Measurements from ENCODE around the gene METTL24.
"Not testable (repeated sequence)": the region's sequence is repeated elsewhere in the genome, so short reads cannot be mapped to it uniquely, and the experiment has no call there.

METTL24 gene

DNA sequence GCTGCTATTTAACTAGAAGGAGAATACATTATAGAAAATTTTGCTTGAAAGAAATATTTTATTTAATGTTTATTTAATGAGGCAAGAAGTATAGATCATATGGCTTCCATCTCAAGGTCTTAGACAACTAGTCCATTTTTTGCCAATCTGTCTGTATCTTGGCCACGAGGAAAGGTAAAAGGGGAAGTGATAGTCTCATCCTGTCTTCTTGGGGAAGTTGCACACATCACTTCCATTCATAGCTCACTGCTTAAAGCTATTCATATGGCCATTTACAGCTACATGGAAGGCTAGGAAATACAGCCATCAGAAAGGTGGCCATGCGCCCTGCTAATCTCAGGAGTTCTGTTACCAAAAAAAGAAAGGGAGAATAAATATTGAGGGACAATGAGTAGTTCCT, 50.8 kb downstream of the METTL24 start:
- no peak for DNase-seq

GRCh38 chr6:110305832-110306231, 52.3 kb downstream of the METTL24 start:
- DNase-seq = not testable (repeated sequence)

- DNase-seq = not testable (repeated sequence)
Observed at GRCh38 chr6:110303692-110304091, 54.5 kb downstream of the METTL24 start.

- DNase-seq = no peak
Observed at GRCh38 chr6:110298916-110299315, 59.2 kb downstream of the METTL24 start.

DNA sequence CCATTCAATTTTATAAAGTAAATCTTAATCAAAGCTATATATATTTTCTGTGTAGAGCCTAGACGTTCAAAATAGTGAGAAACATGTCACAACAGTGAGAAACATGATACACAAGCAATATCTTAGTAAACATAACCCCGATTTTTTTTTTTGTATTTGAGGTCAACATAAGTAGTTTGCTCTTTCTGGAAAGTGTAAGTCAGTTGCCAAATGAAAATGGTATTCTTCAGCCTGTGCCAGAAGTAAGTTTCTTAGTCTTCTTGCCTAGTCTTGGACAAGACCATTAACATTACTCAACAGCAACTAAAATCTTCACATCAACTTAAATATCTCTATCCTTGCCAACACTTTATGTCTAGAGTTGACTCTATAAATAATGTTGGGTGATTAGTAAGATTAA, 59.7 kb downstream of the METTL24 start:
- DNase-seq = no peak

- no peak for DNase-seq
Observed at GRCh38 chr6:110296241-110297025, 61.7 kb downstream of the METTL24 start.

- no peak for DNase-seq
Observed at GRCh38 chr6:110295451-110296165, 62.5 kb downstream of the METTL24 start.

DNA sequence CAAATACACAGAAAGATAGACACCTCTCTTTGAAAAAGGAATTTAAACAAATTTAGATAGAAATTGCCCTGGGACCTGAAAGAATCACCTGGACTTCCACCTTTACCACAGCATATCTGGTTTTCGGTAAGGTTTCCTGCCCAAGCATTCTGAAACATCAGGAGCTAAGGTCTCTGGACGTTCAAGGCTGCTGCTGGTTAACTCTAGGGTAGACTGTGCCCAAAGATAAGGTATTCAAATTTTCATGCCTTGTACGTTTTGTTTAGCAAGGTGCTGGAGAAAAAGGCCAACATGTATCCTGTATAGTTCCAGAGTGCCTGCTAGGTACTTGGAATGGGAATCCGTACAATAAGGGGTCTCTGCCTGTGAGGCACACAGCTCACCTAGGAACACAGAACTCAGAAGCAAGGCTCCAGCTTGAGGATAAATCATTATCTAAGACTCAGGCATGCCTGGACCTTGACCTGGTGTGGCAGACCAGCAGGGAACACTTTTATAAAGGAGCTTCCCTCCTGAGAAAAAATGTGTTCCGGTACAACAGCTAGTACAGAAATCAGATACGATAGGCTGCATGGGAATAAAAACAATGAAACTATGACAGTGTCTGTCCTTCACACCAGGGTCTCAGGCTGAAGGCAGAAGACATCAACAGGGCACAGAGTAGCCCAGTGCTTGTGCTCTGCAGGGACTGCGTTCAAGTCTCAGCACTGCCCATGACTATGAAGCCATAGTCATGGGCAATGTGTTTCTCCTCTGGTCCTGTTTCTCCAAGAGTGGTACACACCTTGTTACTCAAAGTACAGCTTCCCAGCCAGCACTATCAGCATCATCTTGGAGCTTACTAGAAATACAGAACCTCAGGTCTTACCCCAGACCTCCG, 70.4 kb downstream of the METTL24 start:
- DNase-seq = no peak

DNA sequence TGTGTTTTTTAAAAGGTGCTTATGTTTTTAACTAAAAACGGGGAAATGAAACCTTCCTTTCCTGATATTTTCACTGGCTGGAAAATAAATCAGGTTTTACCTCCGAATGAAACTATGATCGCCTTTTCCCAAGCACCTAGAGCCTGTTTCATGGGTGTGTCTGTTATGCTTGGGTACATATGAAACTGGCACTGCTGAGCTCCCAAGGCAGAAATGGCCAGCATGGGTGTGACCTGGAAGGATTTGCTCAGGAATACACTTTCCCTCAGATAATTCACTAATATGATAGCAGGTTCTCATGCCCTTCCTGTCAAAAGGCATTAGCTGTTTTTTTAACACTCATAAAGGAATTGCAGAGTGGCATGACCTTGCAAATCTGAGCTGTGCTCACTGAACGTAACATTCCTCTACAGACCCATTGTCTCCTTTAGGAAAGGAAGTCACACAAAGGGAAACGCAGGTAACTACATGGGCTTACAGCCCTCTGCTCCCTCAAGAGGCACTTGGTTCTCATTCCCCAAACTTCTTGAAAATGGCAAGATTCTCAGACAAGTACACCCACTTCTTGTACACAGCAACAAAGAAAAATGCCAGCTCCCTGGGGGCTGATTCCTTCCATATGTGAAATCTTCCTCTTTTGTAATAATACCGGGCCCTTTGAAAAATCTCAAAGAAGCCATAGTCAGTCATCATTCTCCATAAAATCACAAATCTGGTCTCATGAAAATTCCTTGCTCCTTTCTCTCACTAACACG, 72.7 kb downstream of the METTL24 start:
- DNase-seq = no peak

DNA sequence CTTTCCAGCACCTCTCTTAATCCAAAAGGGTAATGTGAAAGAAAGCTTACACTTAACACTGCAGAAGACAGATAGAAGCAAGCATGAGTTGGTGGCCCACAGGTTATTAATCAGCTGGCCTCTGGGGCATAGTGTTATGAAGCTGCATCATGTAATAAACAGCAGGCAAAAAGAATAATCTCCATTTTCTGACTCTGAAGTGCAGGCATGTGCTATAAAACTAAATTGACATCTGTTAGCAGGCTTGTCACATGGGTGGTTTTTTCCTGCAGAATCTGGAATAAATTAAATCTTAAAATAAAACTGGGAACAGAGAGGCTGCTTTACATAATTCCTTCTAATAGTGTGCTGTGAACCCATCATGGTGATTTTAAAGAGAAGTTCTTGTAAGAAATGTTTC, 73.3 kb downstream of the METTL24 start:
- DNase-seq = no peak

DNA sequence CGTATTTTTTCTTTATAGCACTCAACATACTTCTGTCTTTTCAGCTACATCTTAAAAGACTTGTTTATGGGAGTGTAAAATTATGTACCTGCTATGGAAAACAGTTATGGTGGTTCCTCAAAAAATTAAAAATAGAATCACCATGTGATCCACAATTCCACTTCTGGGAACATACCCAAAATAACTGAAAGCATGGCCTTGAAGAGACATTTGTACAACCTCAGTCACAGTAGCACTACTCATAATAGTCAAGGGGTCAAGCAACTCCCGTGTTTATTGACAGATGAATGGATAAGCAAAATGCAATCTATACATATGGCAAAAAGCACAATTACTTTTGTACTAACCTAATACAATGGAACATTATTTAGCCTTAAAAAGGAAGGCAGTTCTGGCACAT, 74.5 kb downstream of the METTL24 start:
- no peak for DNase-seq

GRCh38 chr6:110282412-110282811, 75.7 kb downstream of the METTL24 start:
- DNase-seq = no peak

- no peak for DNase-seq
Observed at GRCh38 chr6:110277100-110277665, 81.0 kb downstream of the METTL24 start.

DNA sequence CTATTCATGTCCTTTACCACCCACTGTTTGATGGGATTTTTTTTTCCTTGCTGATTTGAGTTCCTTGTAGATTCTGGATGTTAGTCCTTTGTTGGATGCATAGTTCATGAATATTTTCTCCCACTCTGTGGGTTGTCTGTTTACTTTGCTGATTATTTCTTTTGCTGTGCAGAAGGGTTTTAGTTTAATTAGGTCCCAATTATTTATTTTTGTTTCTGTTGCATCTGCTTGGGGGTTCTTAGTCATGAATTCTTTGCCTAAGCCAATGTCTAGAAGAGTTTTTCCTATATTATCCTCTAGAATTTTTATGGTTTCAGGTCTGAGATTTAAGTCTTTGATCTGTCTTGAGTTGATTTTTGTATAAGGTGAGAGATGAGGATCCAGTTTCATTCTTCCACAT, 85.4 kb downstream of the METTL24 start:
- not testable (repeated sequence) for DNase-seq

DNA sequence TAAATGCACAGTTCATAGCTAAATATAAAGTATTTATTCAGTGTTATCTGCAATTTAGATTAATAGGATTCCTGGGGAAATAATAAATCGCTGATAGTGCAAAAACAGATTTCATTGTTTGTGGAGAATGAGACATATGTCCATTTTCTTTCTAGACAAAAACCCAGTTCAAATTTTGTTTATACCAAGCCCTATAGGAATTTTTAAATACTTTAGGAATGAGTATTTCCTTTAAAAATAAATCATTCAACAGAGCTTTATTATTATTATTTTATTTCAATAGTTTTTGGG, 86.5 kb downstream of the METTL24 start:
- DNase-seq = no peak

DNA sequence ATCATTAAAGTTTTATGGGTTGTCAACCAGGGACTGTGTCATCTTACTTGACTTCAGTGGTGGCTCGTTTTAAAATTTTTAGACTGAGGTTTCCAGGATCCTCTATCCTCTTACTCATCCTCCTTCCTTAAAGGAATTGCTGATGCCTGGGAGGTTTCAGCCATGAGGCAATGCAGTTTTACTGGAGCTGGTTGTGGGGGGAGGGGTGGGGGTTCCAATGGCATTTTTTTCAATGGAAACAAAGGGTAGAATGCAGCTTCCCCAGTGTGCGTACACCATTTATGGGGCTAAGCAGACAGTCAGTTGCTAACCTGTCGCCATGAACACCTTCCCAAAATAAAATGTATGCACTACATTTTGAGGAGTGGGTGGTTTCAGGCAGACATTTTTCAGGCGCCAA, 88.0 kb downstream of the METTL24 start:
- DNase-seq = no peak

- DNase-seq = no peak
Observed at GRCh38 chr6:110269623-110270022, 88.5 kb downstream of the METTL24 start.

DNA sequence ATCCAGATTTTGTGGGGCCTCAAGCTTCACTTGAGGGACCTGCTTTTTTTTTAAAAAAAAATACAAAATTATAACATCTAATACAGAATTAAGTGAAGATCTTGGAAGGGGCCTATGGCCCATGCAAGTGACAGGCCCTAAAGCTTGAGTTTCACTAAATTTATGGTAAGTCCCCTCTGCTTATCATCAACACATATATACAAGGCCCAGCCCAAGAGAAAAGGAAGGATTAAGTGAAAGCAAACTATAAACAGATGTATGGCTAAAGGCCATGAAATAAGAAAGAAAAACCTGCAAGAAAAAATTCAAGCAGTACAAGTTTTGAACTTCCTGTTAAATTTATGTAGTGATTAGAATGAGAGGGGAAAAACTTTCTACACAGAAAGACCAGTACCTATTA, 91.2 kb downstream of the METTL24 start:
- DNase-seq = no peak

DNA sequence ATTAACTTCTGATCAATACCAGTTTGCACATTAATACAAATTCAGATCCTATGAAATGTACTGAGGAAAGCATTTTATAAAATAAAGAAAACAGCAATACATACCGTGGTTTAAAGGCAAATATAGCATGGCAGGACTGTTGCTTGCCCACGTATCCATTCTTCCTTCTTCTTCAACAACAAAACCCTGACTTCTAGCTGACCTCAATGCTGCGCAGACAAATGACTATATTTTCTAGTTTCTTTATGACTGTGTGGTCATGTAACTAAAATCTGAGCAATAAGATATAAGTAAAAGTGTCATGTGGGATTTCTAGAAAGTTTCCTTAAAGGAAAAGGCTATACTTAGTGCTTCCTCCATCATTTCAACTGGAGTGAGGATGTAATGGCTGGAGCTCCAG, 92.9 kb downstream of the METTL24 start:
- DNase-seq = no peak

GRCh38 chr6:110256366-110256765, 101.8 kb downstream of the METTL24 start:
- no peak for DNase-seq

GRCh38 chr6:110255211-110255750, 102.9 kb downstream of the METTL24 start:
- peak; percentile 11 for DNase-seq

DNA sequence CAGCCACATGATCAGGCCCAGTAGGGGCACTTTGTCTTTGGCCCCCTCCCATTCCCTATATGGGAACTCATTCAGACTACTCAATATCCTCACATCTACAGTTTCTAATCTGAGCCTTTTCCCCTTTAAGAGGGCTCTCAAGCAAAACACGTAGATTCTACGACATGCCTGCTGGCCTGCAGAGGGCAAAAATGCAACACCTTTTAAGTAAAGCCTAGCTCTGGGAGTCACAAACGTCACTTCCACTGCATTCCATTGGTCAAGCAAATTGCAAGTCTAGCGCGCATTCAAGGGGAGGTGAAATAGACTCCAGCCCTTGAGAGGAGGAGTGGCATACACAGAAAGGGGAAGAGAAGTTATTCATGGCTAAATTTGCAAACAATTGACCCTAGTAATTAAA, 107.3 kb downstream of the METTL24 start:
- no peak for DNase-seq

Data from amniotic stem cell (primary cell).